SH-SY5Y (cell line): Measurements from ENCODE around the gene TPM4.

ENCODE experiments used
- GATA2 ChIP-seq: IDR thresholded peaks from 2 replicates; pipeline ENCODE4 v1.6.1; 2011; ENCODE audit warnings: mild to moderate bottlenecking, low read depth, low read length
- GATA3 ChIP-seq: IDR thresholded peaks from 2 replicates; pipeline ENCODE4 v1.6.1; 2011; ENCODE audit warnings: low read depth, mild to moderate bottlenecking, low read length, moderate library complexity

GRCh38 chr19:16094360-16095070, 18.2 kb downstream of the TPM4 start:
- TF ChIP-seq GATA2 (no peak), GATA3 (no peak)
